AG08395 (cell line): ENCODE measurements around the gene PPP2R5D.
"Not testable (repeated sequence)": the region's sequence is repeated elsewhere in the genome, so short reads cannot be mapped to it uniquely, and the experiment has no call there.

Experiments used
- DNase-seq: peaks from one replicate; pipeline ENCODE4 v3.0.0; 2012; ENCODE audit warnings: mixed read lengths, low spot score

PPP2R5D gene

DNA sequence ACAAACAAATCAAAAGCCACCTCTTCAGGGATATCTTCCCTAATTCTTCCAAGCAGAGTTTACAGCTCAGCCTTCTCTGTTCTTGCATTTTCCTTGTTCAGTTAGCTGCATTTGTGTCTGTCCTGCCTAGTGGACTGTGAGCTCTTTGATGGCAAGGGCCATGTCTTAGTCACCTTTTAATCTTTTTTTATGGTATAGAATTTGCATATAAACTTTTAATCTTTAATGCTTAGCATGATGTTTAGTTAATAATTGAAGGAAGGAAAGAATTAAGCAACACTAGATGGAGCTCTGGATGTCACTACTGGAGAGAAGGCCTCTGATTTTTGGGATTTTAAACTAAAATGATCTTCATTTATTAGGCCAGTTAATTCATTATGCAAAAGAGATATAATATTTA lies 12.1 kb downstream of the PPP2R5D start:
- DNase-seq, result no peak

- not testable (repeated sequence) for DNase-seq
Observed at GRCh38 chr6:42998205-42998604, 13.8 kb downstream of the PPP2R5D start.

DNA sequence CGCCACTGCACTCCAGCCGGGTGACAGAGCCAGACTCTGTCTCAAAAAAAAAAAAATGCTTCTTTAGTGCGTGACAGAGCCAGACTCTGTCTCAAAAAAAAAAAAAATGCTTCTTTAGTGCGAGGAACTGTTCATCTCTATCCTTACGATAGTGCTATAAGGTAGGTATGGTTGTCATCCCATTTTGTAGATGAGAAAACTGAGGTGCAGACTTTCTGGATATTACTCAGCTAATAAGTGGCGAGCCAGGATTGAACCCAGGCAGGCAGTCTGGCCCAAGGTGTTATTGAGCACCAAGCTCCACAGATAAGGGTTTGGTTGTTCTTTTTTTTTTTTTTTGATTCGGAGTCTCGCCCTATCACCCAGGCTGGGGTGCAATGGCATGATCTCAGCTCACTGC lies 17.5 kb downstream of the PPP2R5D start:
- no peak for DNase-seq

DNA sequence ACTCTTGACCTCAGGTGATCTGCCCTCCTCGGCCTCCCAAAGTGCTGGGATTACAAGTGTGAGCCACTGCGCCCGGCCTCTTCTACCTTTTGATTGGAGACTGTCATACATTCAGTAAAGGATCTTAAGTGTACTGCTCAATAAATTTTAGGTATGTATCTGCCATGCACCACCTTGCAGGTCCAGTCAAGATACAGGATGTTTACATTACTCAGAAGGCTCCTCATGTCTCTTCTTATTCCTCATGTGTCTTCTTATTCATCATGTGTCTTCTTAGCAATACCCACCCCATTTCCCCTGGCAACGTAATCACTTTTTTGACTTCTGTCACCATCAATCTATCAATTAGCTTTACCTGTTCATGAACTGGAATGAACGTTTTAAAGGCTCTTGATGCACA lies 21.5 kb downstream of the PPP2R5D start:
- no peak for DNase-seq

DNA sequence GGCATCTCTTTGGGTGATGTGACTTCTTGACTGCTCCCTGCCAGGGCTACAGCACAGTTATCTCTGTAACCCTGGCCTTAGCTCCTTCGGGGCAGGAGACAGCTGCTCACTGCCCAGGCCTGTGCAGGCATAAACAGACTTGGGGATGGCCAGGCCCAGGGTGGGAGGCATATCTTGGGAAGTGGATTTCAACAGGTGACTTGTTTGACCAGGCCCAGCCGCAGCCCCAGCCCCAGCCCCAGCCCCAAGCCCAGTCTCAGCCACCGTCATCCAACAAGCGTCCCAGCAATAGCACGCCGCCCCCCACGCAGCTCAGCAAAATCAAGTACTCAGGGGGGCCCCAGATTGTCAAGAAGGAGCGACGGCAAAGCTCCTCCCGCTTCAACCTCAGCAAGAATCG lies 21.9 kb downstream of the PPP2R5D start:
- no peak for DNase-seq

- no peak for DNase-seq
Observed at GRCh38 chr6:43007126-43007525, 22.8 kb downstream of the PPP2R5D start.

- DNase-seq, result peak; percentile 41
Observed at GRCh38 chr6:43009124-43009523, 24.8 kb downstream of the PPP2R5D start.

DNA sequence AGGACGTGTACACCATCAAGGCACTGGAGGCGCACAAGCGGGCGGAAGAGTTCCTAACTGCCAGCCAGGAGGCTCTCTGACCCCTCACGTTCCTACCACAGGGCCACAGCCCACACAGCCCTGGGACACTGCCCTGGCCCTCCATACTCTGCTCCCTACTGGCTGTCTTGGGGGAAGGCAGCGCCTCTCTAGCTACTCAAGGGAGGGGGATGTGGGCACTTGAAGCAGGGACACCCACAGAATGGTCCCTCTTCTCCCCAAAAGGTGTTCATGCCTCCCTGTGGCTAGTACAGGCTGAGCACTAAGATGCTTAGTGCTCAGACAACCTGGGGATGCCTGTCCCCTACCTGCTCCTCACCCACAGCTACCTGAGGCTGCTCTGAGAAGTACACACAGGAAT lies 26.8 kb downstream of the PPP2R5D start:
- no peak for DNase-seq

- DNase-seq, result no peak
Observed at GRCh38 chr6:43012364-43012763, 28.0 kb downstream of the PPP2R5D start.

GRCh38 chr6:43013097-43013842 lies 28.9 kb downstream of the PPP2R5D start:
- DNase-seq, result peak; percentile 24

DNA sequence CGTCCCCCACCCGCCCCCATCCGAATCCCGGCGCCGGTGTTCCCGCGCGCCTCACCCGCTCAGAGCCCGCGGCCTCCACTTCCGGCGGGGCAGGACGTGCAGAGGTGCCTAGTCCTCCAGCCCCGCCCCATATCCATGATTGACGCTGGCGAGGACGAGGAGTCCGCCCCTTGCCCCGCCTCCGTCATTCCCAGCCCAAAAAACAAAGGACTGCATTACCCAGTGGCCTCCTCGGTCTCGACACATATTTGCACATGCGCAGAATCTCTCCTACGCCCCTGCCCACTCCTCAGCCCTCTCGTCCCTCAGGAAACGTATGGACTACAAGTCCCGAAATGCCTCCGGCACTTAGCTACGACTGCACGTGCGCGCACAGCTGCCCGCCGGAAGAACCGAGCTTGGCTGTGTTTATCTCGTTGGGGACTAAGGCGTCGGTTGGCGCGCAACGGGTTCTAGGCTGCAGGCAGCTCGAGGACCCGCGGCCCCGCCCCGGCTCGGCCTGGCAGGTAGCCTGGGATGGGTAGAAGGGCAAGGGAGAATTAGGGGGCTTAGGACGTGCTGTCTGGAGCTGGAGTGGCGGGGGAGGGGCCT lies 29.6 kb downstream of the PPP2R5D start, which contains the start of the genes KLHDC3 and MEA1:
Gene KLHDC3, plus strand, starts transcription at position 407 of the 591 bp plus-strand sequence. CDS start 2,944 bp downstream, outside the sequence.
Gene MEA1, minus strand, starts transcription at position 104 of the 591 bp plus-strand sequence. CDS start 133 bp downstream, outside the sequence.
- DNase-seq, result peak; percentile 100

DNA sequence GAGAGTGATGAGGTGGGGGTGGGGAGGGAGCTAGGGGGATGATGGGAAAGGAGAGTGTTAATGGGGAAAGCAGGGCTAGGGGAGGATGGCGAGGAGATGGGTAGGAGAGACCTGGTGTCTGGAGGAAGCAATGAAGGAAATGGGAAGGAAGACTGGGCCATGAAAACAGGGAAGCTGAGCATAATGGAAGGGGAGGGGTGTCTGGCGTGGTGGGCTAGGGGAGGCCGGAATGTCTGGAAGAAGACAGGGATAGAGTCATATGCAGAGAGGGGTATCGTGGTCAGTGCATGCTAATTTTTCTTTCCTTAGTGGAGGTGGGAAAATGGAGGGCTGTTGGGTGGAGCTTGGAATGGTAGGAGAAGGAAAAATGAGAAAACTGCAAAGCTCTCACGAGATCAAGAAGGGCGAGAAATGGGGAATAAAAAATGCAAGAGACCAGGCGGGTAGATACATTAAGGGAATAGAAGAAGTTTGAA lies 30.1 kb downstream of the PPP2R5D start:
- peak; percentile 52 for DNase-seq

GRCh38 chr6:43016176-43016942 lies 32.0 kb downstream of the PPP2R5D start:
- no peak for DNase-seq

- DNase-seq, result no peak
Observed at GRCh38 chr6:43016943-43017334, 32.6 kb downstream of the PPP2R5D start.

GRCh38 chr6:43019152-43019551 lies 34.8 kb downstream of the PPP2R5D start:
- no peak for DNase-seq

DNA sequence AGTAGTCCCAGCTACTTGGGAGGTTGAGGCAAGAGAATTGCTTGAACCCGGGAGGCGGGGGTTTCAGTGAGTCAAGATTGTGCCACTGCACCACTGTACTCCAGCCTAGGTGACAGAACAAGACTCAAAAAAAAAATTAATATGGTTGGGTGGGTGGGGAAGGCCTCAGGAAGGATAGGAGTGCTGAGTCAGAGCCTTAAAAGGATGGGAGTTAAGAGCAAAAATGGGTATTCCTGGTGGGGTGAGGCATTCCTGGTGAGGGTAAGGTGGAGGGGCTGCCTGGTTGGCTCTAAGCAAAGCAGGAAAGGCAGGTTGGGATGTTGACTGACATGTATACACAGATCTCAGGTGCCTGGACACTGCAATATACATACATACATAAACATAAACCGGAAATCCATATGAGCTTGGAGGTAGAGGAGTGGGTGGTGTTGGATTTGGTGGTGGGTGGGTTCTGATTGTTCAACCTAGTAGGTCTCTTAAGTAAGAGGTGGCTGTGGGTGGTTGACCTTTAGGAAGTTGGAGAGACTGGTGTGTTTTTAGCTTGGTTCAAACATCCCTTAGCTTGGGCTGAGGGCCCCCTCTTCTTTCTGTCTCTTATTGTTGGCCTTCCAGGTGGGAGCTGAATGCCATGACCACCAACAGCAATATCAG lies 35.8 kb downstream of the PPP2R5D start:
- DNase-seq, result no peak

- no peak for DNase-seq
Observed at GRCh38 chr6:43020847-43021246, 36.5 kb downstream of the PPP2R5D start.

- DNase-seq, result peak; percentile 89
Observed at GRCh38 chr6:43021270-43022047, 37.1 kb downstream of the PPP2R5D start, which contains the start of gene RRP36. Gene RRP36 (plus strand): TSS chr6:43021623. CDS start chr6:43021655, 32 bp downstream.

DNA sequence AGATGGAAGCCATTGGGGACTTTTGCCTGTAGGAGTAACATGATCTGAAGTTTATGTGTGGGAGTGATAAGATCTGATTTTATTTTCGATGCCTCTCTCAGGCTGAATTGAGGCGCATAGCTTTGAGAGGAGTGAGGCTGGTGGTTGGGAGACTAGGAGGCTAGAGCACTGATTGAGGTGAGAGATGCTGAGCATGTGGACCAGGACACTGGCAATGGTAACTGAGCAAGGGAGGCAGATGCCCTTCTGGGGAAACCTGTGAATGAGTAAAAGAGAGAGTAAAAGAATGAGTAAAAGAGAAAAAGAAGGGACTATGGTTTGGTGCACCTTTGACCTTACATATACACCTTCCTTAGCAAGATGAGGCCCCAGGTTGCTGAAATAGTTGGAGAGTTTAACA lies 40.1 kb downstream of the PPP2R5D start:
- no peak for DNase-seq

GRCh38 chr6:43026365-43026764 lies 42.0 kb downstream of the PPP2R5D start:
- no peak for DNase-seq

DNA sequence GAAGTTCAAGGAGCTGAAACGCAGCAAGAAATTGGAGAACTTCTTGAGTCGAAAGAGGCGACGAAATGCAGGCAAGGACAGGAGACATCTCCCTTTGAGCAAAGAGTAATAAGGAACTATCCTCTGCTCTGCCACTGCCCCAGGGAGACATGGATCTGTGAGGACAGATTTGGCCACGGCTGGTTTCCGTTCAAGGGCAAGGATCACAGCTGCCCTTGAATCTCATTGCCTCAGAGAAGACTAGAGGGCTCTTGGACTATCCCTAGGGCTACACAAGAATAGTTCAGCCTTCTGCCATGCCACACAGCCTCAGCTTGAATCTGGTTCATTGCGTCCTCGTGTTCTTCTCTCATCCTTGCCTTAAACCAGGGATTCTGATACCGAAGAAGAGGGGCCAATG lies 44.8 kb downstream of the PPP2R5D start:
- no peak for DNase-seq
